HCEC 1CT (cell line): Measurements from ENCODE around the gene PCDHA4.
"Not testable (repeated sequence)": the region's sequence is repeated elsewhere in the genome, so short reads cannot be mapped to it uniquely, and the experiment has no call there.

ENCODE experiments used
- DNase-seq: peaks from one replicate; pipeline ENCODE4 v3.0.0-alpha.2; 2017

PCDHA4 gene

DNA sequence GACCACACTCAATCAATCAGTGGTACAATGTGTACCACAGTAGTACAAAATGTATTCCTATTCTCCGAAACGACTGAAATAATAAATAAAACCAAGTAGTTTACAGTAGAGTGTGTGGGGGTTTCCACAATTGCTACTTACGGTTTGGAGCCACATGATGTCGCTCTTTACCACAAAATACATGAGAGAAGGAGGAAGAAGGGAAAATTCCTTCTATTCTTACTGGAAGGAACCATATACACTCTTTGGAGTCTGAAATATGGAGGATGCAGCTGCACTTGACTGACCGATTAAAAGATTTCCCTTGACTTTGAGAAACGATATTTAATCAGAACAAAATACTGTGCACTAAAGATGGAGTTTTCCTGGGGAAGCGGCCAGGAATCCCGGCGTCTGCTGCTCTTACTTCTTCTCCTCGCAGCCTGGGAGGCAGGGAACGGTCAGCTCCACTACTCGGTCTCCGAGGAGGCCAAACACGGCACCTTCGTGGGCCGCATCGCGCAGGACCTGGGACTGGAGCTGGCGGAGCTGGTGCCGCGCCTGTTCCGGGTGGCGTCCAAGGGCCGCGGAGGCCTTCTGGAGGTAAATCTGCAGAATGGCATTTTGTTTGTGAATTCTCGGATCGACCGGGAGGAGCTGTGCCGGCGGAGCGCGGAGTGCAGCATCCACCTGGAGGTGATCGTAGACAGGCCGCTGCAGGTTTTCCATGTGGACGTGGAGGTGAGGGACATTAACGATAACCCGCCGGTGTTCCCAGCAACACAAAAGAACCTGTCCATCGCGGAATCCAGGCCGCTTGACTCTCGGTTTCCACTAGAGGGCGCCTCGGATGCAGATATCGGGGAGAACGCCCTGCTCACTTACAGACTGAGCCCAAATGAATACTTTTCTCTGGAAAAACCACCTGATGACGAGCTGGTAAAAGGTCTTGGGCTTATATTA is at the start of gene PCDHA4:
PCDHA4 (plus strand) TSS at position 235 of the 942 bp plus-strand sequence.
- DNase-seq = no peak

DNA sequence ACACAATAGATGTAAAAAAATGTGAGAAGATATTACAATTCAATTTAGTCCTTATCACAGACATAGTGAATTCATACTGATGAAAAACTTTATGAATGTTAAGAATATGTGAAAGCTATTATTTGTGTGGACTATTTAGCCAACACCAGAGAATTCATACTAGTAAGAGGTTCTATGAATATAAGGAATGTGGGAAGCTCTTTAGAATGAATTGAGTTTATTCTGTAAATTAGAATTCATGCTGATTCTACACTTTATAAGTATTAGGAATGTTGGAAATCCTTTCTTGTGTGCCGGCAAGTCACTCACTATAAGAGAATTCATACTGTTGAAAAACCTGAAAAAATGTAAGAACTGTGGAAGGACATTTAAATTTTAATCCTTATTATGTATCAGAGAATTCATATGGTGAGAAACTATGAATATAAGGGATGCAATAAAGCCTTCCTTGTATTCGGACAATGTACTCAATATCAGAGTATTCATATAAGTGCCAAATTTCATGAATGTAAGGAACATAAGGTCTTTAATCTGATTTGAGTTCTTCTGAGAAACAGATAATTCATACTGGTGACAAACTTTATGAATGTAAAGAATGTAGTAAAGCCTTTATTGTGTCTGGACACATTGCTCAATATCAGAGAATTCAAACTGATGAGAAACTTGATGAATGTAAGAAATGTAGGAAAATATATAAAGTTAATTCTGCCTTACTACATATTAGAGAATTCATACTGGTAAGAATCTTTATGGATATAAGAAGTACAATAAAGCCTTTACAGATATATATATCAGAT is 42.5 kb upstream of the PCDHA4 start:
- no peak for DNase-seq

DNA sequence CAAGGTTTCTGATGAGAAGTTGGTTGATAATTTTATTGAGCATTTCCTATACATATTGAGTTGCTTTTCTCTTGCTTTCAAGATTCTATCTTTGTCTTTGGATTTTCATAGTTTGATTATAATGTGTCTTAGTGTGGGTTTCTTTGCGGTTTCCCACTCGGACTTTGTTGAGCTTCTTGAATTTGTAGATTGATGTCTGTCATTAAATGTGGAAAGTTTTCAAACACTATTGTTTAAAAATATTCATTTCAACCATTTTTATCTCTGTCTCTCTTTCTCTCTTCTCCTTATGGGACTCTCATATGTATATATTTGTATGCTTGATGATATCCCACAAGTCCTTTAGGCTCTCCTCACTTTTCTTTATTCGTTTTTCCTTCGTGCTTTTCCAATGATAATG is 39.4 kb upstream of the PCDHA4 start:
- no peak for DNase-seq

DNA sequence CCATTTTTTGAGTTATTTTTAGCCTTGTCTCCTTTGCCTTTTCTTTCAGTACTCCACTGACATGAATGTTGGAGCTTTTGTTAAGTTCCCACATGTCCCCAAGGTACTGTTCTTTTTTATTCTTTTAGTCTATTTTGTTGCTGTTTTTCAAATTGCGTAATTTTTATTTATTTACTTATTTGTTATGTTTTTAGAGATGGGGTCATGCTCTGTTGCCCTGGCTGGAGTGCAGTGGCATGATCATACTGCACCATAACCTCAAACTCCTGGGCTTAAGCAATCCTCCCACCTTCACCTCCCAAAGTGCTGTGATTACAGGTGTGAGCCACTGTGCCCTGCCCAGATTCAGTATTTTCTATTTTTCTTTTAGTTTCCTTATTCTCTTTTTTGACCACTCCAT is 26.4 kb upstream of the PCDHA4 start:
- DNase-seq = no peak

DNA sequence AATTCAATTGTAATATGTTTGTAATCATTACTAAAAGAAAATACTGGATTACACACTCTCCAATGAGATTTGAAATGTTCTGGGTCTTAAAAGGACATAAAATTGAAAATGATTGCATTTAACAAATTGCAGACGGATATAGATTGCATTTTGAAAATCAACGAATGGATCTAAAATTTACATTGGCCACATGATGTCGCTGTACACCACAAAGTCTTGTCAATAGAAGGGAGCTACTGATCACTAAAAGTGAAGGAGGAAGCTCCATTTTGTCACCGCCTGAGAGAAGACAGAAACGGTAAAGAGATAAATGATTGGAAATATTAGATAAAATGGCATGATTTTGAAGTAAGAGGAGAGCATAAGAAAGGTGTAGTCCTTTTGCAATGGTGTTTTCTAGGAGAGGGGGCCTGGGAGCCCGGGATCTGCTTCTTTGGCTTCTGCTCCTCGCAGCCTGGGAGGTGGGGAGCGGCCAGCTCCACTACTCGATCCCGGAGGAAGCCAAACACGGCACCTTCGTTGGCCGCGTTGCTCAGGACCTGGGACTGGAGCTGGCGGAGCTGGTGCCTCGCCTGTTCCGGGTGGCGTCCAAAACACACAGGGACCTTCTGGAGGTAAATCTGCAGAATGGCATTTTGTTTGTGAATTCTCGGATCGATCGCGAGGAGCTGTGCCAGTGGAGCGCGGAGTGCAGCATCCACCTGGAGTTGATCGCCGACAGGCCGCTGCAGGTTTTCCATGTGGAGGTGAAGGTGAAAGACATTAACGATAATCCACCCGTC is 20.8 kb upstream of the PCDHA4 start, which contains the start of gene PCDHA1:
PCDHA1 (plus strand) TSS at position 236 of the 782 bp plus-strand sequence.
- no peak for DNase-seq

DNA sequence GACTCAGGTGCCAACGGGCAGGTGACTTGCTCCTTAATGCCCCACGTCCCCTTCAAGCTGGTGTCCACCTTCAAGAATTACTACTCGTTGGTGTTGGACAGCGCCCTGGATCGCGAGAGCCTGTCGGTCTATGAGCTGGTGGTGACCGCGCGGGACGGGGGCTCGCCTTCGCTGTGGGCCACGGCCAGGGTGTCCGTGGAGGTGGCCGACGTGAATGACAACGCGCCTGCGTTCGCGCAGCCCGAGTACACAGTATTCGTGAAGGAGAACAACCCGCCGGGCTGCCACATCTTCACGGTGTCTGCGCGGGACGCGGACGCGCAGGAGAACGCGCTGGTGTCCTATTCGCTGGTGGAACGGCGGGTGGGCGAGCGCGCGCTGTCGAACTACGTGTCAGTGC is 19.4 kb upstream of the PCDHA4 start:
- DNase-seq = not testable (repeated sequence)

DNA sequence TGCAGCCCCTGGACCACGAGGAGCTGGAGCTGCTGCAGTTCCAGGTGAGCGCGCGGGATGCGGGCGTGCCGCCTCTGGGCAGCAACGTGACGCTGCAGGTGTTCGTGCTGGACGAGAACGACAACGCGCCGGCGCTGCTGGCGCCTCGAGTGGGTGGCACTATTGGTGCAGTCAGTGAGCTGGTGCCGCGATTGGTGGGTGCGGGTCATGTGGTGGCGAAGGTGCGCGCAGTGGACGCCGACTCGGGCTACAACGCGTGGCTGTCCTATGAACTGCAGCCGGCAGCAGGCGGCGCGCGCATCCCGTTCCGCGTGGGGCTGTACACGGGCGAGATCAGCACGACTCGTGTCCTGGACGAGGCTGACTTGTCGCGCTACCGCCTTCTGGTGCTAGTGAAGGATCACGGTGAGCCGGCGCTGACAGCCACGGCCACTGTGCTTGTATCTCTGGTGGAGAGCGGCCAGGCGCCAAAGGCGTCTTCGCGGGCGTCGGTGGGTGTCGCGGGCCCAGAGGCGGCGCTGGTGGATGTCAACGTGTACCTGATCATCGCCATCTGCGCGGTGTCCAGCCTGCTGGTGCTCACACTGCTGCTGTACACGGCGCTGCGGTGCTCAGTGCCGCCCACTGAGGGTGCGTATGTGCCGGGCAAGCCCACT is 18.9 kb upstream of the PCDHA4 start:
- not testable (repeated sequence) for DNase-seq

DNA sequence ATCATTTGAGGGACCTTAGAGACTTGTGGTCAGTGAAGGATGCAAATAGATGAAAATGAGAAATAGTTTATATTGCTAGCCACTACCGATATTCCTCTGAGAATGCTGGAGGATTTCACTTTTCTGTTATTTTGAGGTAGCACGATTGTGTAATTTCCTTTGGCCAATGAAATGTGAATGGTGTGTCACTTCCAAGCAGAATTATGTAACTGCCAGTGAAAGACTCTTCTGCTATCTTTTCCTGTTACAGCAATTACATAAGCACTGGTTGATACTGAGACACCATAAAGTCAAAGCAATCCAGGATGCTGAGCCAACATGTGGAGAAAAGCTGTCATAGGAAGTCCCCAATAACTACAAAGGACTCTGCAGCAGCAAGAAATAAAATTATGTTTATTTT is 15.8 kb upstream of the PCDHA4 start:
- no peak for DNase-seq

DNA sequence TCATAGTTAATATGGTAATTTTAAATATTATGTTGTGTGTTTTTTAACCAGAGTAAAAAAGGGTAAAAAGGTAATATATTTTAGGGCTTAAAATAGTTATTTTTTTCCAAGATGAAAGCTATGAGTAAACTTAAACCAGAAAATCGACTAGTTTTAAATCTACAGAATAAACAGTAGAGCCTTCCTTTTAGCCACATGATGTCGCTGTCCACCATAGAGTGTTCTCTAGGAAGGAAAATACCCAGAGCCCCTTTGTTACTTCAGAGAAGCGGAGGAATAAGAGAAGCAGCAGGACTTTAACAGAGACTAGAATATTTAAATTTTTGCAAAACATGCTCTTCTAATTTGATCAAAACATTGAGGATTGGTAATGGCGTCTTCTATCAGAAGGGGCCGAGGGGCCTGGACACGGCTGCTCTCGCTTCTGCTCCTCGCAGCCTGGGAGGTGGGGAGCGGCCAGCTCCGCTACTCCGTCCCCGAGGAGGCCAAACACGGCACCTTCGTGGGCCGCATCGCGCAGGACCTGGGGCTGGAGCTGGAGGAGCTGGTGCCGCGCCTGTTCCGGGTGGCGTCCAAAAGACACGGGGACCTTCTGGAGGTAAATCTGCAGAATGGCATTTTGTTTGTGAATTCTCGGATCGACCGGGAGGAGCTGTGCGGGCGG is 12.1 kb upstream of the PCDHA4 start, which contains the start of gene PCDHA2:
PCDHA2 (plus strand) TSS at position 258 of the 664 bp plus-strand sequence.
- no peak for DNase-seq

DNA sequence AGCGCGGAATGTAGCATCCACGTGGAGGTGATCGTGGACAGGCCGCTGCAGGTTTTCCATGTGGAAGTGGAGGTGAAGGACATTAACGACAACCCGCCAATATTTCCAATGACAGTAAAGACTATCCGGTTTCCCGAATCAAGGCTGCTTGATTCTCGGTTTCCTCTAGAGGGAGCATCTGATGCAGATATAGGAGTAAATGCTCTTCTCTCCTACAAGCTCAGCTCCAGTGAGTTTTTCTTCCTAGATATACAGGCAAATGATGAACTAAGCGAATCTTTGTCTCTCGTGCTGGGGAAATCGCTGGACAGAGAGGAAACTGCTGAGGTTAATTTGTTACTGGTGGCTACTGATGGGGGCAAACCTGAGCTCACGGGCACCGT is 11.6 kb upstream of the PCDHA4 start:
- no peak for DNase-seq

DNA sequence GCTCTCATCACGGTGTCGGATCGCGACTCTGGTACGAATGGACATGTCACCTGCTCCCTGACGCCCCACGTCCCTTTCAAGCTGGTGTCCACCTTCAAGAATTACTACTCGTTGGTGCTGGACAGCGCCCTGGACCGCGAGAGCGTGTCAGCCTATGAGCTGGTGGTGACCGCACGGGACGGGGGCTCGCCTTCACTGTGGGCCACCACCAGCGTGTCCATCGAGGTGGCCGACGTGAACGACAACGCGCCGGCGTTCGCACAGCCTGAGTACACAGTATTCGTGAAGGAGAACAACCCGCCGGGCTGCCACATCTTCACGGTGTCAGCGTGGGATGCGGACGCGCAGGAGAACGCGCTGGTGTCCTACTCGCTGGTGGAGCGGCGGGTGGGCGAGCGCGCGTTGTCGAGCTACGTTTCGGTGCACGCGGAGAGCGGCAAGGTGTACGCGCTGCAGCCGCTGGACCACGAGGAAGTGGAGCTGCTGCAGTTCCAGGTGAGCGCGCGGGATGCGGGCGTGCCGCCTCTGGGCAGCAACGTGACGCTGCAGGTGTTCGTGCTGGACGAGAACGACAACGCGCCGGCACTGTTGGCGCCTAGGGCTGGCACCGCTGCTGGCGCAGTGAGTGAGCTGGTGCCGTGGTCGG is 10.7 kb upstream of the PCDHA4 start:
- not testable (repeated sequence) for DNase-seq

DNA sequence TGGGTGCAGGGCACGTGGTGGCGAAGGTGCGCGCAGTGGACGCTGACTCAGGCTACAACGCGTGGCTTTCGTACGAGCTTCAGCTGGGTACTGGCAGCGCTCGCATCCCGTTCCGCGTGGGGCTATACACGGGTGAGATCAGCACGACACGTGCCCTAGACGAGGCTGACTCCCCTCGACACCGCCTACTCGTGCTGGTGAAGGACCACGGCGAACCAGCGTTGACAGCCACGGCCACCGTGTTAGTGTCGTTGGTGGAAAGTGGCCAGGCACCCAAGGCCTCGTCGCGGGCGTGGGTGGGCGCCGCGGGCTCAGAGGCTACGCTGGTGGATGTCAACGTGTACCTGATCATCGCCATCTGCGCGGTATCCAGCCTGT is 10.2 kb upstream of the PCDHA4 start:
- DNase-seq = no peak

DNA sequence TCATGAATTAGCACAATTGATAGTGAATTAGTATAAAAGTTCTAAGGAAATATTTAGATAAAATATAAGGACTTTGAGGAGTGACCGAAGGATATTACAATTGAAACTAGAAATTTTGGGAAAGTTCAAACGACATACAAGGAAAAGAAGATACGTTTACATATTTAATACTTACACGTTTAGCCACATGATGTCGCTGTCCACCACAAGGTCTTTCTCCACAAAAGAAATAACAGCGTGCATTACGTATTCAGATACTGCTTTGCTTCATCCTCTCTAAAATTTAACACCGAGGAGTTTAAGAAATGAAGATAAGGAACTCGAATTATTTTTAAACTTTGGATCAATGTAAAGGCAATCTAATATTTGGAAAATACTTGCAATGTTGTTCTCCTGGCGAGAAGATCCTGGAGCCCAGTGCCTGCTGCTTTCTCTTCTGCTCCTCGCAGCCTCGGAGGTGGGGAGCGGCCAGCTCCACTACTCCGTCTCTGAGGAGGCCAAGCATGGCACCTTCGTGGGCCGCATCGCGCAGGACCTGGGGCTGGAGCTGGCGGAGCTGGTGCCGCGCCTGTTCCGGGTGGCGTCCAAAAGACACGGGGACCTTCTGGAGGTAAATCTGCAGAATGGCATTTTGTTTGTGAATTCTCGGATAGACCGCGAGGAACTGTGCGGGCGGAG is 5.9 kb upstream of the PCDHA4 start, which contains the start of gene PCDHA3:
PCDHA3 (plus strand) TSS at position 242 of the 678 bp plus-strand sequence.
- no peak for DNase-seq

DNA sequence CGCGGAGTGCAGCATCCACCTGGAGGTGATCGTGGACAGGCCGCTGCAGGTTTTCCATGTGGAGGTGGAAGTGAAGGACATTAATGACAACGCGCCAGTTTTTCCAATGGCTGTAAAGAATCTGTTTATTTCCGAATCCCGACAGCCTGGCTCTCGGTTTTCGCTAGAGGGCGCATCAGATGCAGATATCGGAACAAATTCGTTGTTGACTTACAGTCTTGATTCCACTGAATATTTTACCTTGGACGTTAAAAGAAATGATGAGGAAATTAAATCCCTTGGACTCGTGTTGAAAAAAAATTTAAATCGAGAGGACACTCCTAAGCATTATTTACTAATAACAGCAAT is 5.4 kb upstream of the PCDHA4 start:
- no peak for DNase-seq

DNA sequence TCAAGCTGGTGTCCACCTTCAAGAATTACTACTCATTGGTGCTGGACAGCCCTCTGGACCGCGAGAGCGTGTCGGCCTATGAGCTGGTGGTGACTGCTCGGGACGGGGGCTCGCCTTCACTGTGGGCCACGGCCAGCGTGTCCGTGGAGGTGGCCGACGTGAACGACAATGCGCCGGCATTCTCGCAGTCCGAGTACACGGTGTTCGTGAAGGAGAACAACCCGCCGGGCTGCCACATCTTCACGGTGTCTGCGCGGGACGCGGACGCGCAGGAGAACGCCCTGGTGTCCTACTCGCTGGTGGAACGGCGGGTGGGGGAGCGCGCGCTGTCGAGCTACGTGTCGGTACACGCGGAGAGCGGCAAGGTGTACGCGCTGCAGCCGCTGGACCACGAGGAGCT is 4.5 kb upstream of the PCDHA4 start:
- not testable (repeated sequence) for DNase-seq

DNA sequence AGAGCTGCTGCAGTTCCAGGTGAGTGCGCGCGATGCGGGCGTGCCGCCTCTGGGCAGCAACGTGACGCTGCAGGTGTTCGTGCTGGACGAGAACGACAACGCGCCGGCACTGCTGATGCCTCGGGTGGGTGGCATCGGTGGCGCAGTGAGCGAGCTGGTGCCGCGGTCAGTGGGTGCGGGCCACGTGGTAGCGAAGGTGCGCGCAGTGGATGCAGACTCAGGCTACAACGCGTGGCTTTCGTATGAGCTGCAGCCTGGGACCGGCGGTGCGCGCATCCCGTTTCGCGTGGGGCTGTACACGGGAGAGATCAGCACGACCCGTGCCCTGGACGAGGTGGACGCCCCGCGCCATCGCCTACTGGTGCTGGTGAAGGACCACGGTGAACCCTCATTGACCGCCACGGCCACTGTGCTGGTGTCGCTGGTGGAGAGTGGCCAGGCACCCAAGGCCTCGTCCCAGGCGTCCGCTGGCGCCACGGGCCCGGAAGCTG is 4.0 kb upstream of the PCDHA4 start:
- DNase-seq = no peak

DNA sequence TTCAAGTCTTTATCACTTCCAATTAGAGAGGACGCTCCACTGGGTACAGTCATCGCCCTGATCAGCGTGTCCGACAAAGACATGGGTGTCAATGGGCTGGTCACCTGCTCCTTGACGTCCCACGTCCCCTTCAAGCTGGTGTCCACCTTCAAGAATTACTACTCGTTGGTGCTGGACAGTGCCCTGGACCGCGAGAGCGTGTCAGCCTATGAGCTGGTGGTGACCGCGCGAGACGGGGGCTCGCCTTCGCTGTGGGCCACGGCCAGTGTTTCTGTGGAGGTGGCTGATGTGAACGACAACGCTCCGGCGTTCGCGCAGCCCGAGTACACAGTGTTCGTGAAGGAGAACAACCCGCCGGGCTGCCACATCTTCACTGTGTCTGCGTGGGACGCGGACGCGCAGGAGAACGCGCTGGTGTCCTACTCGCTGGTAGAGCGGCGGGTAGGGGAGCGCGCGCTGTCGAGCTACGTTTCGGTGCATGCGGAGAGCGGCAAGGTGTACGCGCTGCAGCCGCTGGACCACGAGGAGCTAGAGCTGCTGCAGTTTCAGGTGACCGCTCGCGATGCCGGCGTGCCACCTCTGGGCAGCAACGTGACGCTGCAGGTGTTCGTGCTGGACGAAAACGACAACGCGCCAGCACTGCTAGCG is 1.5 kb downstream of the PCDHA4 start:
- DNase-seq = not testable (repeated sequence)

DNA sequence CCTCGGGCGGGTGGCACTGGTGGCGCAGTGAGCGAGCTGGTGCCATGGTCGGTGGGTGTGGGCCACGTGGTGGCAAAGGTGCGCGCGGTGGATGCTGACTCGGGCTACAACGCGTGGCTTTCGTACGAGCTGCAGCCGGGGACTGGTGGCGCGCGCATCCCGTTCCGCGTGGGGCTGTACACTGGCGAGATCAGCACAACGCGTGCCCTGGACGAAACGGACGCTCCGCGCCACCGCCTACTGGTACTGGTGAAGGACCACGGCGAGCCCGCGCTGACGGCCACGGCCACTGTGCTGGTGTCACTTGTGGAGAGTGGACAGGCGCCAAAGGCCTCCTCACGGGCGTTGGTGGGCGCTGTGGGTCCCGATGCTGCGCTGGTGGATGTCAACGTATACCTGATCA is 2.0 kb downstream of the PCDHA4 start:
- no peak for DNase-seq

DNA sequence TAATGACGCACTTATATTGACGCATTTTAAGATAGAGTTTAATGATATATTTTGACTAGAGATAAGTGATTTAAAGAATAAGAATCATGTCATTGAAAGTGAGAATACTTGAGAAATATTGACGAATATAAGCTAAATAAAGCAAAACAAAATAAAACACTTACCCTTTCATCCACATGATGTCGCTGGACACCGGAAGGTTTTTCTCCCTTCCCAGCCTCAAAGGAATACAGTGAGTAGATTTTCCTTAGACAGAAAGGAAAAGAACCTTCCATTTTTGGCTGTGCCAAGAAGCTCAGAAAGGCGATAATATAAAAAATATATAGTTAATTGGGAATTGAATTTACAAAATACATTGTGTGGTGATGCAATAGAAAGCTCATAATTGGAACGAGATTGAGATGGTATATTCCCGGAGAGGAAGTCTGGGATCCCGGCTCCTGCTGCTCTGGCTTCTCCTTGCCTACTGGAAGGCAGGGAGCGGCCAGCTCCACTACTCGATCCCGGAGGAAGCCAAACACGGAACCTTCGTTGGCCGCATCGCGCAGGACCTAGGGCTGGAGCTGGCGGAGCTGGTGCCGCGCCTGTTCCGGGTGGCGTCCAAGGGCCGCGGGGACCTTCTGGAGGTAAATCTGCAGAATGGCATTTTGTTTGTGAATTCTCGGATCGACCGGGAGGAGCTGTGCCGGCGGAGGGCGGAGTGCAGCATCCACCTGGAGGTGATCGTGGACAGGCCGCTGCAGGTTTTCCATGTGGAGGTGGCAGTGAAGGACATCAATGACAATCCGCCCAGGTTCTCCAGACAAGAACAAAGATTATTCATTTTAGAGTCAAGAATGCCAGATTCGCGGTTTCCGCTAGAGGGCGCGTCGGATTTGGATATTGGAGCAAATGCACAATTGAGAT is 14.8 kb downstream of the PCDHA4 start, which contains the start of gene PCDHA5:
PCDHA5 (plus strand) TSS at position 239 of the 906 bp plus-strand sequence.
- no peak for DNase-seq
